Transverse colon (tissue), 3 donors: ENCODE results near the gene DLG2.

Experiments
- EP300 ChIP-seq: sonication (generic); formaldehyde crosslinking; IDR thresholded peaks from one replicate; pipeline ENCODE4 v1.6.1; 2017; ENCODE audit warnings: antibody characterized with exemption, low read depth
- POLR2A ChIP-seq: fragments of 450-650 bp; IDR thresholded peaks from one replicate; pipeline ENCODE4 v1.6.1; 2016; ENCODE audit warnings: antibody characterized with exemption, mild to moderate bottlenecking, moderate library complexity
- TF ChIP-seq, protein P1 (sequence below), 5 experiments: fragments of 200-600 bp in 3 of 5; fragments of 450-650 bp in 2 of 5; sonication (generic) in 3 of 5; IDR thresholded peaks; 1 replicate in 2 of 5; 2 replicates in 3 of 5; pipeline ENCODE4 v1.5.1; 2016 to 2017; ENCODE audit warnings: antibody characterized with exemption in 5 of 5, inconsistent platforms in 3 of 5, mild to moderate bottlenecking in 2 of 5, moderate library complexity in 1 of 5

DNA sequence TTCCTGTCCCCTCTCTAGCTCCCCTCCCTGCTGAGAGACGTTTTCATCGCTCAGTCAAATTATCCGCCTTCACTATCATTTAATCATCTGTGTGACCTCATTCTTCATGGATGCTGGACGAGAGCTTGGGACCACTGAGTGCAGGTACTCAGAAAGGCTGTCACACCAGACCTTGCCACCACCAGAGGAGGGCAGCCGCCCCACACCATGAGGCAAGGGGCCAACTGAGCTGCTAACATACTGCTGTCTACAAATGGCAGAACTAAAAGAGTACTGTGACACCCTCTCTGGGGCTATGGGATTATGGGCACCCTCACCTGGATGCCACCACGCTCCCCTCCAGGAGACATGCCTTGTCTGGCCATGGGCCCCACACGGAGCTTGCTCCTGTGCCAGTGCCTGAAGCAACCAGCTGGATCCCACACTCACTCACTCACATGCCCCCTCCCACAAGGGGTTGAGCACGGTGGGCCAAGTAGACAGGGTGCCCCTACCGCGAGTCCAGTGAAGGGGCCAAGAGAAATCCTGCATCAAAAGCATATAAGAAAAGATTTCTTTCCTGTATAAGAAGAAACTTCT is 1670.9 kb downstream of the DLG2 start:
- TF ChIP-seq, protein P1, sequence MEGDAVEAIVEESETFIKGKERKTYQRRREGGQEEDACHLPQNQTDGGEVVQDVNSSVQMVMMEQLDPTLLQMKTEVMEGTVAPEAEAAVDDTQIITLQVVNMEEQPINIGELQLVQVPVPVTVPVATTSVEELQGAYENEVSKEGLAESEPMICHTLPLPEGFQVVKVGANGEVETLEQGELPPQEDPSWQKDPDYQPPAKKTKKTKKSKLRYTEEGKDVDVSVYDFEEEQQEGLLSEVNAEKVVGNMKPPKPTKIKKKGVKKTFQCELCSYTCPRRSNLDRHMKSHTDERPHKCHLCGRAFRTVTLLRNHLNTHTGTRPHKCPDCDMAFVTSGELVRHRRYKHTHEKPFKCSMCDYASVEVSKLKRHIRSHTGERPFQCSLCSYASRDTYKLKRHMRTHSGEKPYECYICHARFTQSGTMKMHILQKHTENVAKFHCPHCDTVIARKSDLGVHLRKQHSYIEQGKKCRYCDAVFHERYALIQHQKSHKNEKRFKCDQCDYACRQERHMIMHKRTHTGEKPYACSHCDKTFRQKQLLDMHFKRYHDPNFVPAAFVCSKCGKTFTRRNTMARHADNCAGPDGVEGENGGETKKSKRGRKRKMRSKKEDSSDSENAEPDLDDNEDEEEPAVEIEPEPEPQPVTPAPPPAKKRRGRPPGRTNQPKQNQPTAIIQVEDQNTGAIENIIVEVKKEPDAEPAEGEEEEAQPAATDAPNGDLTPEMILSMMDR (IDR thresholded peaks at IDR 0.05), result no peak
- TF ChIP-seq POLR2A (no peak), EP300 (no peak)
